ENCODE data around the gene PDP2. TPM values are rescaled to one million over a fixed set of nuclear protein-coding genes. Genes with fewer than 3 reads are reported as not detected.
"Not testable (repeated sequence)": the region's sequence is repeated elsewhere in the genome, so short reads cannot be mapped to it uniquely, and the experiment has no call there.

PDP2 gene
- total RNA-seq, 1 experiment from 2014 or later, result 42.0 TPM

- POLR2A ChIA-PET (ENCODE audit: low non-redundant PET), result no interaction called here
- CTCF ChIA-PET, result no interaction called here
- DNase-seq (ENCODE audit: low spot score), result no peak
- BruUV-seq (replicated peaks), result no TSS peak
- intact Hi-C loops (cut with micrococcal nuclease; ENCODE audit: unreplicated experiment), result loop anchor here (10.0 kb wide), 1 partner anchor 459 kb away; no protein-coding TSS in a partner anchor
- no peaks in the 10 kb centered on the region for H3K9me3 ChIP-seq (ENCODE audit: low read depth, low read length, poor library complexity, severe bottlenecking)
- H3K4me3 ChIP-seq (ENCODE audit: low read depth, low read length, poor library complexity, severe bottlenecking), result no peak overlapping the region
- no peak overlapping the region for H3K27ac ChIP-seq (ENCODE audit: low read depth, low read length, poor library complexity, severe bottlenecking)
- peaks cover 25% of the 10 kb centered on the region for H3K4me1 ChIP-seq (ENCODE audit: insufficient read depth, low read length, poor library complexity, severe bottlenecking)
- H3K27me3 ChIP-seq (replicated peaks; ENCODE audit: insufficient read depth, low read depth, low read length, poor library complexity), result no peaks in the 10 kb centered on the region
- H3K36me3 ChIP-seq (ENCODE audit: insufficient read depth, low read length, poor library complexity, severe bottlenecking), result no peaks in the 10 kb centered on the region
- TF ChIP-seq EZH2 (IDR thresholded peaks at IDR 0.05; ENCODE audit: borderline replicate concordance, low read depth, low read length, poor library complexity, severe bottlenecking), result no peak
- no peak for TF ChIP-seq CTCF (conservative IDR thresholded peaks at IDR 0.05; ENCODE audit: low read depth, low read length)
These were observed 16.6 kb upstream of the PDP2 start for GRCh38 chr16:66863707-66864106.

- Histone ChIP-seq H3K4me3 (ENCODE audit: low read depth, low read length, poor library complexity, severe bottlenecking) (no peak overlapping the region), H3K36me3 (ENCODE audit: insufficient read depth, low read length, poor library complexity, severe bottlenecking) (no peaks in the 10 kb centered on the region), H3K4me1 (ENCODE audit: insufficient read depth, low read length, poor library complexity, severe bottlenecking) (peaks cover 3% of the 10 kb centered on the region), H3K27ac (ENCODE audit: low read depth, low read length, poor library complexity, severe bottlenecking) (no peak overlapping the region), H3K27me3 (replicated peaks; ENCODE audit: insufficient read depth, low read depth, low read length, poor library complexity) (no peaks in the 10 kb centered on the region), H3K9me3 (ENCODE audit: low read depth, low read length, poor library complexity, severe bottlenecking) (no peaks in the 10 kb centered on the region)
- intact Hi-C loops (cut with micrococcal nuclease; ENCODE audit: unreplicated experiment), result loop anchor here (5.0 to 10.0 kb wide), 4 partner anchors 37 to 465 kb away; partner anchors contain the start of gene NAE1
- ChIA-PET CTCF (interaction anchor here (0.6 kb wide), 1 partner anchor 184 kb away, joined by 9 read pairs; no protein-coding TSS in a partner anchor), POLR2A (ENCODE audit: low non-redundant PET) (no interaction called here)
- TF ChIP-seq CTCF (conservative IDR thresholded peaks at IDR 0.05; ENCODE audit: low read depth, low read length), result no peak
- TF ChIP-seq EZH2 (IDR thresholded peaks at IDR 0.05; ENCODE audit: borderline replicate concordance, low read depth, low read length, poor library complexity, severe bottlenecking), result no peak
- BruUV-seq (replicated peaks), result no TSS peak
- DNase-seq (ENCODE audit: low spot score), result no peak
These were observed 10.9 kb upstream of the PDP2 start for GRCh38 chr16:66869424-66869823.

GRCh38 chr16:66871363-66871762 lies 9.0 kb upstream of the PDP2 start:
- H3K36me3 ChIP-seq (ENCODE audit: insufficient read depth, low read length, poor library complexity, severe bottlenecking); BruUV-seq (replicated peaks); H3K9me3 ChIP-seq (ENCODE audit: low read depth, low read length, poor library complexity, severe bottlenecking); intact Hi-C loops (cut with micrococcal nuclease; ENCODE audit: unreplicated experiment); H3K4me3 ChIP-seq (ENCODE audit: low read depth, low read length, poor library complexity, severe bottlenecking); POLR2A ChIA-PET (ENCODE audit: low non-redundant PET); H3K4me1 ChIP-seq (ENCODE audit: insufficient read depth, low read length, poor library complexity, severe bottlenecking); CTCF ChIA-PET; DNase-seq (ENCODE audit: low spot score); H3K27me3 ChIP-seq (replicated peaks; ENCODE audit: insufficient read depth, low read depth, low read length, poor library complexity); H3K27ac ChIP-seq (ENCODE audit: low read depth, low read length, poor library complexity, severe bottlenecking): not testable (repeated sequence)

DNA sequence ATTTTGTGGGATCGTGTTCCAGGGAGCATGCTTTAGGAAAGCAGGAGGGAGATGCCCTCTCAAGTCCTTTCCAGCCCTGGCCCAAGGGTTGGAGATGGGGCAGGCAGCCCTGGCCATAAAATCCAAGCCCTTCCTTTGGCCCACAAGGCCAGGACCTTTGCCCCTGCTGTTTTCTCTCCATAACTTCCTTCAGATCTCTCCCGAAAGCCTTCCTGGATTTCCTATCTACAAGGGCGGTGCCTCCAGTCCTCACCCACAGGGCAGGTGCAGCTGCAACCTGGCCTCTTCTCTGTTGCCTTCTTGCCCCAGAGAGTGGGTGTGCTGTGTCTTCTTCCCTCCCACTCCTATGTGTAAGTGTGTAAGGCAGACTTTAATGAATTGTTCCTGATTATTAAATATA lies 8.5 kb upstream of the PDP2 start:
- no peaks in the 10 kb centered on the region for H3K9me3 ChIP-seq (ENCODE audit: low read depth, low read length, poor library complexity, severe bottlenecking)
- intact Hi-C loops (cut with micrococcal nuclease; ENCODE audit: unreplicated experiment), result no loop called here
- CTCF ChIA-PET, result no interaction called here
- no peaks in the 10 kb centered on the region for H3K36me3 ChIP-seq (ENCODE audit: insufficient read depth, low read length, poor library complexity, severe bottlenecking)
- POLR2A ChIA-PET (ENCODE audit: low non-redundant PET), result no interaction called here
- DNase-seq (ENCODE audit: low spot score), result no peak
- no TSS peak for BruUV-seq (replicated peaks)
- no peaks in the 10 kb centered on the region for H3K27me3 ChIP-seq (replicated peaks; ENCODE audit: insufficient read depth, low read depth, low read length, poor library complexity)
- no peak overlapping the region for H3K4me3 ChIP-seq (ENCODE audit: low read depth, low read length, poor library complexity, severe bottlenecking)
- peaks cover 3% of the 10 kb centered on the region for H3K4me1 ChIP-seq (ENCODE audit: insufficient read depth, low read length, poor library complexity, severe bottlenecking)
- no peak overlapping the region for H3K27ac ChIP-seq (ENCODE audit: low read depth, low read length, poor library complexity, severe bottlenecking)
- no peak for TF ChIP-seq CTCF (conservative IDR thresholded peaks at IDR 0.05; ENCODE audit: low read depth, low read length)
- no peak for TF ChIP-seq EZH2 (IDR thresholded peaks at IDR 0.05; ENCODE audit: borderline replicate concordance, low read depth, low read length, poor library complexity, severe bottlenecking)
